HG02623 (cell line): ENCODE results near the gene CTSZ.
"Not testable (repeated sequence)": the region's sequence is repeated elsewhere in the genome, so short reads cannot be mapped to it uniquely, and the experiment has no call there.

Source experiments
- ATAC-seq: cut with Tn5 transposase; IDR thresholded peaks from one replicate; pipeline ENCODE4 v1.9.1; 2021; ENCODE audit warnings: moderate library complexity; ENCODE audit not compliant: unreplicated experiment

The CTSZ gene

GRCh38 chr20:58982406-58983114, 24.5 kb downstream of the CTSZ start:
- ATAC-seq, result no peak

- no peak for ATAC-seq
These were observed 25.3 kb downstream of the CTSZ start for GRCh38 chr20:58981628-58982364.

- ATAC-seq, result peak; percentile 74
These were observed 26.1 kb downstream of the CTSZ start, which contains the start of gene NELFCD for GRCh38 chr20:58980711-58981627. Gene NELFCD (plus strand): TSS chr20:58981256. CDS start chr20:58981310, 54 bp downstream.

- ATAC-seq, result no peak
These were observed 28.5 kb downstream of the CTSZ start for GRCh38 chr20:58978351-58979190.

GRCh38 chr20:58976061-58976730, 30.9 kb downstream of the CTSZ start:
- no peak for ATAC-seq

- ATAC-seq, result no peak
These were observed 31.7 kb downstream of the CTSZ start for GRCh38 chr20:58975353-58975752.

GRCh38 chr20:58973866-58974265, 33.2 kb downstream of the CTSZ start:
- ATAC-seq, result no peak

GRCh38 chr20:58973179-58973578, 33.9 kb downstream of the CTSZ start:
- no peak for ATAC-seq

GRCh38 chr20:58971429-58971828, 35.6 kb downstream of the CTSZ start:
- no peak for ATAC-seq

GRCh38 chr20:58970146-58970545, 36.9 kb downstream of the CTSZ start:
- ATAC-seq, result peak; percentile 47

GRCh38 chr20:58969439-58969838, 37.6 kb downstream of the CTSZ start:
- no peak for ATAC-seq

- no peak for ATAC-seq
These were observed 39.2 kb downstream of the CTSZ start for GRCh38 chr20:58967652-58968429.

GRCh38 chr20:58965270-58966064, 41.6 kb downstream of the CTSZ start:
- ATAC-seq, result no peak

- ATAC-seq, result not testable (repeated sequence)
These were observed 43.1 kb downstream of the CTSZ start for GRCh38 chr20:58963922-58964321.

GRCh38 chr20:58963060-58963584, 43.9 kb downstream of the CTSZ start:
- no peak for ATAC-seq

- ATAC-seq, result no peak
These were observed 47.4 kb downstream of the CTSZ start for GRCh38 chr20:58959652-58960051.

- ATAC-seq, result no peak
These were observed 51.0 kb downstream of the CTSZ start for GRCh38 chr20:58956078-58956477.

GRCh38 chr20:58953050-58953449, 54.0 kb downstream of the CTSZ start:
- no peak for ATAC-seq
